GM21723 (cell line): Measurements from ENCODE around the gene RWDD4.

Source experiments
- ATAC-seq: cut with Tn5 transposase; IDR thresholded peaks from one replicate; pipeline ENCODE4 v1.9.1; 2021; ENCODE audit warnings: mild to moderate bottlenecking, moderate library complexity; ENCODE audit not compliant: unreplicated experiment

RWDD4 gene

DNA sequence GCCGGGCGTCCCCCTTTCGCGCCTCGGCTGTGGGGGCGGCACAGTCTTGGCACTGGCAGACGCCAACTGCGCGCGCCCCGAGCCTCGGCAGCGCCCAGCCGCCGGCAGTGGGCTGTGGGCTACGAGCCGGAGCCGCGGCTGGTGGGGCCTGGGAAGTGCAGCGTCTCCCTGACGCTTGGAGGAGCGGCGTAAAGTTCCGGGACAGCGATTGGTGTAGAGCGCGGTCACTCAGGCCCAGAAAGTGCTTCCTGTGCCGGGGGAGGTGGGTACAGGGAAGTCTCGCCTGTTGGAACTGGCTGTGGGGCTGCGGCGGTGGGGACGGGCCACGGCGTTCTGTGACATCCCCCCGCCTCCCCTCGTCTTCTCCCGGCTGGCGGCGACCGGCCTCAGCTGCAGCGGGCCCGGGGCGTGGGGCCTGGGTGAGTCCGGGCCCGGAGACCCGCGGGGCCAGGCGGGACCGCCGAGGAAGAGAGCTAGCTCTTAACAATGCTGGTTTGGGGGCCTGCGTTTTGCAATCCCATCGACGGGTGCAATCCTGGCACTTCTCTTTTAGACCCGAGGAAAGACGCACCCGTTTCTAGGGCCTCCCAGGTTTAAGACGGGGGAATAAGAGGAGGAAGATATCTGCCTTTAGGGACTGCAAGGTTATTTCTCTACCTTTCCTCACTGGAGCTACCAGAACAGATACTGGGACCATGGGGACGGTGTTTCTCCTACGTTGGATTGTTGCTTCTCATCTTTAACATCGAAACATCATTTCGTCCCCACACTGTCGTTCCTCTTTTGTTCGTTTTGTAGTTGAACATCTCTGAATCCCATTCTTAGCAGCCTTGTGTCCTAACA is at the start of gene RWDD4, which contains the start of gene TRAPPC11:
RWDD4 (minus strand) TSS at position 157 of the 843 bp plus-strand sequence. CDS start 233 bp downstream, outside the sequence.
TRAPPC11 (plus strand) TSS at position 265 of the 843 bp plus-strand sequence. CDS start 4,575 bp downstream, outside the sequence.
- ATAC-seq, result peak; percentile 99

DNA sequence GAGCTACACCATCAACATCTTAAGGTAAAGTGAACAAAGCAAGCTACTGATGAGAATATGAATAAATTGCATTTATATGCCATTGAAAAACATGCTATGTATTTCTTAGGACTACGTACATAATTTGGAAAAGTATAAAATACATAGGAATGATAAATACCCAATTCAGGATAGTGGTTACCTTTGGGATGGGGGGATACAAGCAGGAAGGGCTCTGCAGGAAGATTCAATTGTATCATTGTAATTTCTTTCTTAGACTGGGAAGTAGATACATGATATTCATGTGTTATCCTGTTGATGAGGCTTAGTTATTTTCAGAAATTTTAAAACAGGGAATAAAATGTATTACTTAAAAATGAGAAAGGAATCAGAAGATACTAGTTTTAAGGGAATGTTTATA is 43.5 kb upstream of the RWDD4 start:
- no peak for ATAC-seq

DNA sequence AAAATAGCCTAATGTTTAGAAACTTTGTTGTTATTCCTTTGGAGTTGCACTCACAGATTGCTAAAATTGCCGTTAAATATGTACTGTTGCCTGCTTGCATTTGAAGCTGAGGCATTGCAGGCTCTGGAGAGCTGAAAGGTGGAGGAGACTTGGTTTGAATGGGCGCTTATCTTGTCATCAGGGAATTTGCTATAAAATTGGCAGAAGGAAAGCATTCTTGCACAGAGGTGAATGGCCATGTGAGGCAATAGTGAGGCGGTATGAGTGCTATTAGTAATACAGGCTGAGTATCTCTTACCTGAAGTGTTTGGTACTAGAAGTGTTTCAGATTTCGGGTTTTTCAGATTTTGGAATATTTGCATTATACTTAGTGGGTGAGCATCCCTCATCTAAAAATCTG is 41.4 kb upstream of the RWDD4 start:
- no peak for ATAC-seq

DNA sequence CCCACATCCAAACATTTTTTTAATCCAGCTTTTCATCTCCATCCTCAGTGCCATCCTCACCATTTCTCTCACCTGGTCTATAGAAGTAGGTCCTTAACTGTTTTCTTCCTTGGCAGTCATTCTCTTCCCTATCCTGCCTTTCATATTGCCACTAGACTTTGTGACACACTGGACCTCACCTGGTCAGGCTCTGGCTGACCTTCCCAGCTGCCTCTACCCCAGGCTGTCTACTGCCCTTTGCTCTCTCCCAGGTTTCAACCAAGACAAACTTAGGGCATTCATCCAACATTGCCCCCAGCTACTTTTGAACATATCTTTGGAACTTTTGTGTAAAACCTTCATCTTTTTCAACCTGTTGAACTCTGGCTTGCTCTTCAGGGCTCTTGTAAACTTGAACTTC is 39.9 kb upstream of the RWDD4 start:
- no peak for ATAC-seq

DNA sequence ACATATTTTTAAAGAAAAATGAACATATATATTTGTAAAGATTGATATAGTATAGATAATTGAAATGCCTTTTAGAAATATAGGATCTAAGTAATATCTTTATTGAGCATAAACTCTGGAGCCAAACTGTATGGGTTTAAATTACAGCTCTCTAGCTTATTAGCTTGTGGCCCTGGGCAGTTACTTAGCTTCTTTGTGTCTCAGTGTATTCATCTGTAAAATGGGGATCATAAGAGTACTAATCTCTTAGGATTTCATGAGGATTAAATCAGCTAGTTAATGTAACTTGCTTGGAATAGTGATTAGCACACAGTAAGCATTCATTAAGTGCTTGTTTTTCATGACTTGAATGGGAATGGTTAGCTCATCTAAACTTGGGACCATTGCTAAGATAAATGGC is 32.9 kb upstream of the RWDD4 start:
- no peak for ATAC-seq

DNA sequence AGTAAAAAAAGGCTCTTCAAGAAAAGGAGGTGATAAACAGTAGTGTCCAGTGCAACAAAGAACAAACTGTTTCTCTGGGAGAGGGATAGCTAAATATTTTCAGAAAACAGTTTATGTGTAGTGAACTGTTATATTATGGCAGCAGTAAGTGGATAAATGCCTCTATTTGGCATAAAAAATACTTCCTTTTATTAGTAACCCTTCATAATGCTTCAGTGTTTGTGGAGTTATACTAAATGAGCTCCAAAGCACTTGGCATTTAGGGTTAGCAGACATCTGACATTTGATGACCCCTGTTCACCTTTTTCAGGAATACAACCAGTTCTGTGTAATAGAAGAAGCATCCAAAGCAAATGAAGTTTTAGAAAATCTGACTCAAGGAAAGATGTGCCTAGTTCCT is 32.0 kb upstream of the RWDD4 start:
- no peak for ATAC-seq

DNA sequence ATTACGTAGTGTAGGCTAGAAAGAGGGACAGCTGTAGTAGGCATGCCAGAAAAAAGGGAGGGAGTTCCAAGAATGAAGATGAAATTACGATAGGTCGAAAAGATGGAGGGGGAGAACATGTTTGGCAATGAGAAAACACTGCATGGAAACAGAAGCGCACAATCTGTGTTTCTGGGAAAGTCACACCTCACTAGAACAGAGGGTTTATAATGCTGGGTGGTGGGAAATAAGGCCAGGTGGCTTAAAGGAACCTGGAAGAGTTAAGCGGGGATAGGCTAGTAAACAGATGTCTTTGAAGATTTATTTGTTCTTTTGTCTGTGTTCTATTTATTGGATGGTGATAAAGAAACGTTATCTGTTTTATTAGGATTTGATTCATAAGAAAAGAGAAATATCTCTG is 29.2 kb upstream of the RWDD4 start:
- no peak for ATAC-seq

DNA sequence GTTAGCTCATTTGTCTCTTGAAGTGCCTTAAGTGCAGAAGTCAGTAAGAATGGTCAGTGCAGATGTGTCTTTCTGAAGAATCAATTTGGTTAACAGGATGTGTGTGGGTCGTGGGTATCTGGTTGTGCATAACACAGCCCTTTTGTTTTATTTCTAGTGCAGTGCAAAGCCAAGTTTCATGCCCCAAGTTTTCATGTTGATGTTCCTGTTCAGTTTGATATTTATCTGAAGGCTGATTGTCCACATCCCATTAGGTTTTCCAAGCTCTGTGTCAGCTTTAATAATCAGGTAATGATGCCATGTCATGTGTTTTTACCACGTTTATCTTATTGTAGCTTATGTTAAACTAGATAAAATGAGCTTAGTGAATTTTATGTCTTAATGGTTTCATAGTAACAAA is 27.5 kb upstream of the RWDD4 start:
- no peak for ATAC-seq

DNA sequence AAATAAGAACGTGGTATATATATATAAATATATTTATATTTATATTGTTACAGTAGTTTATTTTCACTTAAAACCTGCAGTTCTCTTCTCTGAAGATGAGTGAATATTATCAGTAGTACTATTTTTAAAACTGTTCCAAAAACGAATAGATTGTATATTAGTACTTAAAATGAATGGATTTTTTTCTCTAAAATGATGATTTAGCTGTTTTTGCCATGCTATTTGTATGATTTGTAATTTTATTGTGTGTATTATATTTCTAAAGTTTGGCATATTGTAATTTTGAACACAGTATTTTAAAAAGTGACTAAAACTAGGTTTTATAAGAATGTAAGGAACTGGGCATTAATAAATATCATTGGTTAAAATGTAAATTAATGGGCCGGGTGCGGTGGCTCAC is 22.1 kb upstream of the RWDD4 start:
- no peak for ATAC-seq

DNA sequence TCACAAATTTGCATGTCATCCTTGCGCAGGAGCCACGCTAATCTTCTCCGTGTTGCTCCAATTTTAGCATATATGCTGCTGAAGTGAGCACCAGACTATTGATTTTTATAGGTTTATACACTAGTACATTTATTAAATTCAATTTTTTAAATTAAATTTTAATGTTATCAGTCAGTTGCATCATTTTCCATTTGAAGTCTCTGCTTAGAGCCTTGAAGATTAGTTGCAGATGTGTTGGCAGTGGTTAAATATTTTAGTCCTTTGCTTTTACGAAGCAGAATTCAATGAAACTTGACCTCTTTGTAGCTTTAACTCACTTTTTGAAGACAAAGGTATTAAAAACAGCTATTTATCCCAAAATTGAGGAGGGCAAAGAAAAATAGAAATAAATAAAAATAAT is 16.6 kb upstream of the RWDD4 start:
- no peak for ATAC-seq

DNA sequence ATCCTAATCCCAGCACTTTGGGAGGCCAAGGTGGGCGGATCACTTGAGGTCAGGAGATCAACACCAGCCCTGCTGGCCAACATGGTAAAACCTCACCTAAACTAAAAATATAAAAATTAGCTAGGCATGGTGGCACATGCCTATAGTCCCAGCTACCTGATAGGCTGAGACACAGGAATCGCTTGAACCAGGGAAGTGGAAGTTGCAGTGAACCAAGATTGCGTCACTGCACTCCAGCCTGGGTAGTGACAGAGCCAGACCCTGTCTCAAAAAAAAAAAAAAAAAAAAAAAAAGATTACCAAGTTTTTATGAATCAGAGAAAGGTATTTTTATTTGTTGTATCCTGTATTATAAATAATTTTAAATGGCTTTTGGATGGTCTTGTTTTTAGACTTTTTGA is 15.2 kb upstream of the RWDD4 start:
- no peak for ATAC-seq

DNA sequence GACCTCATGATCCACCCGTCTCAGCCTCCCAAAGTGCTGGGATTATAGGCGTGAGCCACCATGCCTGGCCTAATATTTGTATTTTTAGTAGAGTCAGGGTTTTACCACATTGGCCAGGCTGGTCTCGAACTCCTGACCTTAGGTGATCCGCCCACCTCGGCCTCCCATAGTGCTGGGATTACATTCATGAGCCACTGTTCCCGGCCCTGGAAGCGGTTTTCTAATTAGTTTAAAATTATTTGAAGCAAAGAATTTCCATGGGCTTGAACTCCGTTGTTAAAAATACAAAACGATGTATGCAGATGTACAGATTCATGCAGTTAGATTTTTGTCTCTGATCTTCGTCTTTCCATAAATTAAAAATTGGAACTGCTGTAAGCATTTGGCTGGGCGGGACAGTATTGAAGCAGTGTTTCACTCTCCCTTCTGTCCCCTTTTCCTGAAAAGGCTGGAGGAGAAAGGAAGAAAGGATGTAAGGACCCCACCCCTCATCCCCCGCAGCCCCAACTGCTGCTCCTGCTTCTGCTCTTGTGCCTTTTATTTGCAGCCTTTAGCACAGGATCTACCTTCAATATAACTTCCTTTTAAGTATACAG is 12.1 kb upstream of the RWDD4 start:
- no peak for ATAC-seq

DNA sequence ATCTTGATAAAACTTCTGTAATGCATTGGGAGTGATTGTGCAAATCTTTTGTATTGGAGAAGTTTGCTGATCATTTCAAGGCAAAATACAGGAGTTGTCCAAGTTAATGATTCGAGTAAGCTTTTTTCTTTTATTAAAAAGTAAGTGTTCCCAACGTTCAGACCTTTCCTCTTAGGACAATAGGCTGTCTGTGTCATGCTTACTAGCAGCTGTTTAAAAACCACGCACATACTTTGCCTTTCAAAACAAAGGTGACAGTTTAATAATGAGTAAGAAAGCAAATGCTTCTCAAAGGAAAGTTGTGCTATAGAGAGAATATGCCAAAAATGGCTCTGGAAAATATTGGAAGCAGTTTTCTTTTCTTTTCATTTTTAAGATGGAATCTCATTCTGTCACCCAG is 11.3 kb upstream of the RWDD4 start:
- no peak for ATAC-seq

DNA sequence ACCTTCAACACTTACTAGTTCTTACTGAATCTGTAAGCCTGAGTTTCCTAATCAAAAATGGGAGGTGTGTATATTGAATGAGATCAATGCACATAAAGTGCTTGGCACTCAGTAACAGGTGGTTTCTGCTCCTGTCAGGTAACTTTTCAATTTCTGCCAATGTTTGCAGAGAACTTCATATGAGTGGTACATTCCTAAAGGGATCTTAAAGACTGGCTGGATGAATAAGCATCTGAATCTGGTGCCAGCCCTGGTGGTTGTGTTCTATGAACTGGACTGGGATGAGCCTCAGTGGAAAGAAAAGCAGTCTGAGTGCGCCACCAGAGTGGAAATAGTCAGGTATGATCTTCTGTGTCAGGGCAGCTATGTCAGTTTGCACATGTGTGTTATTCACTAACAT is 7.1 kb upstream of the RWDD4 start:
- no peak for ATAC-seq

DNA sequence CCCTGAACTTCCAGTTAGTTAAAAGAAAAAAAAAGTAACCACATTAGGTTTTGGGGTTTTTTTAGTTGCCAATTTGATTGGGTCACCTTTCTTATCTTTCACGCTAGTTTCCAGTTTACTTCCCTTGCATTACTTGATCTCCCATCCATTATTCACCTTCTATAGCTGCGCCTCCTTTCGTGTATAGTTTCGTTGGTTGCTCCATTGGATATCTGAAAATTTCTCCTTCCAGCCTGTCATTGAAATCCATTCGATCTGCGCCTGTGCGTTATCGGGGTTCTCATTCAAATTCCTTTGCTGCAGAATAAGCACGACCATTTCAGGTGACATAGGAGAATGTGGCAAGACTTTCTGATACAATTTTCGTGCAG is 872 bp upstream of the RWDD4 start:
- no peak for ATAC-seq

DNA sequence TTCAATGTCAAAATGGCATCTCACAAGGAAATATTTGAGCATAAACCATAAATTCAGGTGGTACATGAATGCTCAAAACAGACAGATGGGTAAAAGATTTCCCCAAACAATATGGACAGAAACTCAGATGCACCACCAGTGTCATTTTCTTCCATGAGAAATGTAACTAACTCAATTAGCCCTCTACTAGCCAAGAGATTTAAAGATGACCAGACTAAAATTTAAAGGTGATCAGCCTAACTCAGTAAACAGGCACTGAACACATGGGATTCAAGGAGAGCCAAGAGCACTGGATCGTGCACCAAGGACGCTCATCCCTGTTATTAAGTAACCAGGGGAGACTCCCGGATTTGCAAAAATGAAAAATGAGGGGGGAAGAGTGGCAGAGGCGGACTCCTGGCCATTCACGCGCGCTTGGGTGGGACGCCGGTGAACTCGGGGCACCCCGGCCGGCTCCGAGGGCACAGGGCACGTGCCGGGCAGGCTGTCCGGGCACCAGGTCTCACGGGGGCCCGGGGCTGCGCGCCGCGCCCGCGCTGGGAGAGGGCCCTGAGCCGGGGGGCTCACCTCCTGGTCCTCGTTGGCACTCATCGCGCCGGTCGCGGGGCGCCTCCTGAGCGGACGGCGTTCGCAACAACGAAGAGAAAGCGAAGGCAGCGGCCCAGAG is 490 bp downstream of the RWDD4 start:
- peak; percentile 33 for ATAC-seq

DNA sequence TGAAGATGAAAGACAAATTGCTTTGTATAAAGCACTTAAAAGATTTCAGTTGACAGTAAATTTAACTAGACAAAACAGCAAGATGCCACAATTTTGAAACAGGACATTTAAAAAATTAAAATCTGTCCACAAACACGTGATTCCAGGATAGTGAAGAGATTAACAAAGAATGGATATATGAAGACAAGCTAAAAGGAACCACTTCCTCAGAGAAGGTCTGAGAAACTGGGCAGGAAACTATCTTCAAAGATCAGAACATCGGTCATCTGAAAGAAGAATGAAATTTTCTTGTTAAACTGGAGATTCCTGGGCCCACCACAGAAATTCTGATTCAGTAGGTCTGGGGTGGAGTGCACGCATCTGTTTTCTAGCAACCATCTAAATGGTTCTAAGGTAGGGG is 1.4 kb downstream of the RWDD4 start:
- ATAC-seq, result no peak

DNA sequence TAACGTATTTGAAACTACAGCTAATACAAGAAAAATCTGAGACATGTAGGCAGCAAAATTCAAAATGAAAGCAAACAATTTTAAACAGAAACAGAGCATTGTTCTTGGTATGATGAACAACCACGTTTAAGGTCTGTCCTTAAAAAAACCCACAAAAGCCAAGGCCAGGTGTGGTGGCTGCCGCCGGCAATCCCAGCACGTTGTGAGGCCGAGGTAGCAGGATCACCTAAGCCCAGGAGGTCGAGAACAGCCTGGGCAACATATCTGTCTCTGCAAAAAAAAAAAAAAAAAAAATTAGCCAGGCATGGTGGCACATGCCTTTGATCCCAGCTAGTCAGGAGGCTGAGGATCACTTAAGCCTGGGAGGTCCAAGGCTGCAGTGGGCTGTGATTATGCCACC is 13.7 kb downstream of the RWDD4 start:
- no peak for ATAC-seq

DNA sequence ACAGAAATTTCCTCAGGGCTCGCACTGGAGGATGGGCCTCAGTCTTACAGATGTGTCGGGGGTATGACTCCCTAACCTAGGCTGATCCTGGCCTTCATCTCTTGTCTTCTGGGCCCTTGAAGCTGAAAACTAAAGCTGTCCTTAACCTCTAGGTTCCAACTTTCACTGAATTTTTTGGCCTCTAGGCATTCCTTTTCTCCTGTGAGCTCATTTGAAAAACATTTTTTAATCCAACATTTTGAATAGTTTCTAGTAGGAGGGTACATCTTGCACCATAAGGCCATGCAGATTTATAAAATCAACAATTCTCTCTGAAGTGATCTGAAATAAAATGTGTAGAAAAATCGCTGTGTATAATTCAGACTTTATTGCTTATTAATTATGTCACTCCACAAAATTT is 19.7 kb downstream of the RWDD4 start:
- no peak for ATAC-seq

DNA sequence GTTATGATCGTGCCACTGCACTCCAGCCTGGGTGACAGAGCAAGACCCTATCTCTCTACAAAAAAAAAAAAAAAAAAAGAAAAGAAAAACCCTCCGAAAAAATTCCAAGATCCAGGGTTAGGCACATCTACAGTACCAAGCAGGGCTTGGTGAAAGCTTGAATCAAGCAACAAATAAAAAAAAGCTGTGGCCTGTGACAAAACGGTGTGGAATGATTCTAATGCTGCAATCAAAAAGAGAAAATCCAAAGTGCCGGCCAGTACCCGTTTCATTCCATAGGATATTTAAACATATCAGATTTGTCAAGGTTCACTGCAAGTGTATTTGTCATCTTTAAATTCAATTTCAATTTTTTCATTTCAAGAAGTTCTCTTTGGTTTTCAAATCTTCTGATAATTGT is 20.5 kb downstream of the RWDD4 start:
- no peak for ATAC-seq

DNA sequence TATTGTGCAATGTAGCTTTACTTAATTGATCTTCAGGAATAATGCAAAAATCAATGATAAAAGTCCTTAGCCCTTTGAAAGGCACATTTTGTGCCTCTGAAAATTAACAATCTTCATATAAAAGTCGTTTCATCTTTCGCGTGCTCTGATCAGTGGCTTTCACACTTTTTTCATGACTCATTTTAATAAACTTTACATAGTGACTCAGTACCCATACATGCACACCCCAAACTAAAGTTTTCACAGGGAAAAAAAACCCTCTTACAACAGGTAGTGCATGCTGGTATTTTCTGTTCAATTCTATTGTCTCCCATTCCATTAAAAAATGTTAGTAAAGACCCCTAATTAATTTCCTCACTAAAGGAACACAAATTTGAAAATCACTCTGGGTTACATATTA is 21.5 kb downstream of the RWDD4 start:
- ATAC-seq, result no peak

DNA sequence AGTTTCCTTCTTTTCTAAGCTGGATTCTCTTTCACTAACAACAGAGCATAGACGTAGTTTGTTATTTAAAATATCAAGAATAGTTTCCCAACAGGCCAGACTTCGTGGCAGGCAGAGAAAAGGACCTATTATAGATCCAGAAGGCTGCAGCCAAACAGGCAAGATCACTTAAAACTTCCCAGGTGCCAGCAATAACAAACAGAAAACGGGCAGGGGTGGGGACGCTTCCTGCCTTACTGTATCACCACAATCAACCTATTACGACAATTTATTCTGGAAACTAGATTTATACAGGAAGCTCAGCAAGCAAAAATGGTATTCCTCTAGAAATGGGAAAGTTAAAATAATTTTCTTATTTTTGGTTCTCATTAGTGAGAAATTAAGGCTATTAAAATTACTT is 22.1 kb downstream of the RWDD4 start:
- no peak for ATAC-seq
